Gastroesophageal sphincter (tissue), 3 donors: ENCODE measurements around the gene CLIP4.

Experiments
- EP300 ChIP-seq: sonication (generic); formaldehyde crosslinking; IDR thresholded peaks from one replicate; pipeline ENCODE4 v1.6.1; 2017; ENCODE audit warnings: antibody characterized with exemption, mild to moderate bottlenecking
- POLR2A ChIP-seq, 2 donors: fragments of 450-650 bp; IDR thresholded peaks; one replicate each; pipeline ENCODE4 v1.6.1; 2017; ENCODE audit warnings: antibody characterized with exemption in 2 of 2, mild to moderate bottlenecking in 2 of 2, moderate library complexity in 1 of 2
- TF ChIP-seq, protein P1 (sequence below), 4 experiments: fragments of 200-600 bp in 2 of 4; fragments of 450-650 bp in 2 of 4; sonication (generic) in 1 of 4; IDR thresholded peaks; one replicate each; pipeline ENCODE4 v1.5.1; 2017 to 2019; ENCODE audit warnings: antibody characterized with exemption in 4 of 4, mild to moderate bottlenecking in 2 of 4, moderate library complexity in 2 of 4

GRCh38 chr2:29222381-29223179 is 107.4 kb downstream of the CLIP4 start:
- no peak for TF ChIP-seq EP300
- TF ChIP-seq, protein P1, sequence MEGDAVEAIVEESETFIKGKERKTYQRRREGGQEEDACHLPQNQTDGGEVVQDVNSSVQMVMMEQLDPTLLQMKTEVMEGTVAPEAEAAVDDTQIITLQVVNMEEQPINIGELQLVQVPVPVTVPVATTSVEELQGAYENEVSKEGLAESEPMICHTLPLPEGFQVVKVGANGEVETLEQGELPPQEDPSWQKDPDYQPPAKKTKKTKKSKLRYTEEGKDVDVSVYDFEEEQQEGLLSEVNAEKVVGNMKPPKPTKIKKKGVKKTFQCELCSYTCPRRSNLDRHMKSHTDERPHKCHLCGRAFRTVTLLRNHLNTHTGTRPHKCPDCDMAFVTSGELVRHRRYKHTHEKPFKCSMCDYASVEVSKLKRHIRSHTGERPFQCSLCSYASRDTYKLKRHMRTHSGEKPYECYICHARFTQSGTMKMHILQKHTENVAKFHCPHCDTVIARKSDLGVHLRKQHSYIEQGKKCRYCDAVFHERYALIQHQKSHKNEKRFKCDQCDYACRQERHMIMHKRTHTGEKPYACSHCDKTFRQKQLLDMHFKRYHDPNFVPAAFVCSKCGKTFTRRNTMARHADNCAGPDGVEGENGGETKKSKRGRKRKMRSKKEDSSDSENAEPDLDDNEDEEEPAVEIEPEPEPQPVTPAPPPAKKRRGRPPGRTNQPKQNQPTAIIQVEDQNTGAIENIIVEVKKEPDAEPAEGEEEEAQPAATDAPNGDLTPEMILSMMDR (IDR thresholded peaks at IDR 0.05): no peak
- TF ChIP-seq POLR2A (IDR thresholded peaks at IDR 0.05): no peak
